Osteoblast (primary cell): ENCODE data around the gene IGF1R. TPM values are rescaled to one million over a fixed set of nuclear protein-coding genes. Genes with fewer than 3 reads are reported as not detected.

Experiments used
- DNase-seq: peaks from one replicate; pipeline ENCODE4 v3.0.0; 2011; ENCODE audit warnings: low spot score, mixed read lengths; ENCODE audit not compliant: insufficient read length; ENCODE audit errors: missing footprints
- H2AFZ ChIP-seq: 2 replicates; pipeline ENCODE4 v1.6.0; 2011; ENCODE audit warnings: mild to moderate bottlenecking, low read length
- H3K27ac ChIP-seq: 2 replicates; pipeline ENCODE4 v1.5.1; 2011; ENCODE audit warnings: mild to moderate bottlenecking, low read depth, low read length, moderate library complexity
- H3K27me3 ChIP-seq: 2 replicates; pipeline ENCODE4 v1.6.0; 2012; ENCODE audit warnings: mild to moderate bottlenecking, control low read depth, inconsistent platforms, low read length, moderate library complexity; ENCODE audit not compliant: insufficient read depth
- H3K36me3 ChIP-seq: 2 replicates; pipeline ENCODE4 v1.5.1; 2011; ENCODE audit warnings: mild to moderate bottlenecking, low read length, control low read depth, moderate library complexity; ENCODE audit not compliant: insufficient read depth
- H3K4me1 ChIP-seq: 2 replicates; pipeline ENCODE4 v1.5.1; 2011; ENCODE audit warnings: mild to moderate bottlenecking, low read length, control low read depth, moderate library complexity; ENCODE audit not compliant: insufficient read depth
- H3K4me2 ChIP-seq: 2 replicates; pipeline ENCODE4 v1.6.0; 2011; ENCODE audit warnings: mild to moderate bottlenecking, low read length; ENCODE audit not compliant: insufficient read depth
- H3K4me3 ChIP-seq: fragments of 200-600 bp; sonication (generic); 3 replicates; pipeline ENCODE4 v1.5.1; 2012; ENCODE audit warnings: mild to moderate bottlenecking, low read length, inconsistent platforms; ENCODE audit not compliant: insufficient read depth
- H3K79me2 ChIP-seq: 2 replicates; pipeline ENCODE4 v1.6.0; 2012; ENCODE audit warnings: mild to moderate bottlenecking, low read length, control low read depth, inconsistent platforms; ENCODE audit not compliant: insufficient read depth
- H3K9me3 ChIP-seq: 2 replicates; pipeline ENCODE4 v1.5.1; 2011; ENCODE audit warnings: low read depth, low read length, control low read depth
- H4K20me1 ChIP-seq: 2 replicates; pipeline ENCODE4 v1.6.0; 2012; ENCODE audit warnings: mild to moderate bottlenecking, low read length, control low read depth; ENCODE audit not compliant: insufficient read depth
- total RNA-seq: library from RNA; depleted of rRNA; stranded (reverse); fragments of >200 nt; gene quantifications from 2 replicates; pipeline ENCODE4 v1.2.3, GENCODE V29; 2012
- TF ChIP-seq, protein P1 (sequence below): IDR thresholded peaks from 2 replicates; pipeline ENCODE4 v1.5.1; 2011; ENCODE audit warnings: mild to moderate bottlenecking, low read depth, low read length, moderate library complexity; ENCODE audit errors: extremely low read depth

Gene IGF1R
- total RNA-seq, 1 donor, result 18.8 TPM

DNA sequence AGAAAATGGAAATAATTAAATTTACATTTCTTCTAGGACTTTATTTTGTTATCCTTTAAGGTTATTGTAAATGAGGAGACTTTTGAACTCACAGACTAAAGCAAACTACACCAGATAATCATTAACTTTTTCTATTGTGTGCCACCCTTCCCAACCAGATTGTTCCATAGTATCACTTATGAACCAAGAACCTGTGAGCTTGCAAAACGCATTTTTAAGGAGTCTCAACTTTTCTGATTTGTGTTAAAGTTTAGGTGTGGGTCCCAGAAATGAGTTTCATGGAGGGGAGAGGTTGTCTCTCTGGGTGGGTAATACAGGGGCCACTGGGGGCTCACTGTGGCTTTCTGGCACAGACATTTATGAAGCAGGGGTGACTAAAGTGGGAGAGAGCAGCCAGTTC is 75.7 kb downstream of the IGF1R start:
- Histone ChIP-seq H3K9me3 (no peaks in the 10 kb centered on the region), H3K27ac (no peak overlapping the region), H3K4me3 (no peak overlapping the region), H2AFZ (no peak overlapping the region), H3K79me2 (peaks cover 83% of the 10 kb centered on the region), H3K36me3 (no peaks in the 10 kb centered on the region), H3K4me1 (peaks cover 30% of the 10 kb centered on the region), H3K4me2 (no peak overlapping the region), H3K27me3 (no peaks in the 10 kb centered on the region), H4K20me1 (peaks cover 9% of the 10 kb centered on the region)
- TF ChIP-seq, protein P1, sequence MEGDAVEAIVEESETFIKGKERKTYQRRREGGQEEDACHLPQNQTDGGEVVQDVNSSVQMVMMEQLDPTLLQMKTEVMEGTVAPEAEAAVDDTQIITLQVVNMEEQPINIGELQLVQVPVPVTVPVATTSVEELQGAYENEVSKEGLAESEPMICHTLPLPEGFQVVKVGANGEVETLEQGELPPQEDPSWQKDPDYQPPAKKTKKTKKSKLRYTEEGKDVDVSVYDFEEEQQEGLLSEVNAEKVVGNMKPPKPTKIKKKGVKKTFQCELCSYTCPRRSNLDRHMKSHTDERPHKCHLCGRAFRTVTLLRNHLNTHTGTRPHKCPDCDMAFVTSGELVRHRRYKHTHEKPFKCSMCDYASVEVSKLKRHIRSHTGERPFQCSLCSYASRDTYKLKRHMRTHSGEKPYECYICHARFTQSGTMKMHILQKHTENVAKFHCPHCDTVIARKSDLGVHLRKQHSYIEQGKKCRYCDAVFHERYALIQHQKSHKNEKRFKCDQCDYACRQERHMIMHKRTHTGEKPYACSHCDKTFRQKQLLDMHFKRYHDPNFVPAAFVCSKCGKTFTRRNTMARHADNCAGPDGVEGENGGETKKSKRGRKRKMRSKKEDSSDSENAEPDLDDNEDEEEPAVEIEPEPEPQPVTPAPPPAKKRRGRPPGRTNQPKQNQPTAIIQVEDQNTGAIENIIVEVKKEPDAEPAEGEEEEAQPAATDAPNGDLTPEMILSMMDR, result no peak
- DNase-seq, result no peak

DNA sequence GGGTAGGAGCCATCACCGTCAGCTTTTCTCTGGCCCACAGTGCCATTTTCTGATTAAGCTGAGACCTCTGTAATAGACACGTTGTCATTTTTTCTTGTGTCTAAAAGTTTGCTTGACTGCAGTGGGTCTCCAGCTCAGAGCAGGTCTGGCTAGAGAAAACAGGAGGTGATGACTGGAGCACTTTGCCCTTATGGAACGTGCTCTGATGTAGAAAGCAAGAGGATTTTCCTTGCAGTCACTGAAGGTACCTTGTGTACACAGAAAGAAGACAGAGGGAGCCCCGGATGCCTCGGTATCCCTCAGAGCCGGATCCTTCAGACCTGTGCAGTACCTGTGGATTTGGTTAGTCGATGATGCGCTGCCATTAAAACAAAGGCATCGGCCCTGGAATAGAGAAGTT is 76.2 kb downstream of the IGF1R start:
- TF ChIP-seq, protein P1, result no peak
- Histone ChIP-seq H3K9me3 (no peaks in the 10 kb centered on the region), H4K20me1 (peaks cover 6% of the 10 kb centered on the region), H3K4me2 (no peak overlapping the region), H3K4me1 (peaks cover 30% of the 10 kb centered on the region), H3K79me2 (peaks cover 83% of the 10 kb centered on the region), H2AFZ (no peak overlapping the region), H3K27me3 (no peaks in the 10 kb centered on the region), H3K4me3 (no peak overlapping the region), H3K36me3 (no peaks in the 10 kb centered on the region), H3K27ac (no peak overlapping the region)
- no peak for DNase-seq

GRCh38 chr15:98725874-98726273 is 77.5 kb downstream of the IGF1R start:
- TF ChIP-seq, protein P1, result no peak
- H3K36me3 ChIP-seq, result no peaks in the 10 kb centered on the region
- no peak overlapping the region for H3K4me2 ChIP-seq
- no peak overlapping the region for H2AFZ ChIP-seq
- no peak overlapping the region for H3K4me3 ChIP-seq
- DNase-seq, result no peak
- no peaks in the 10 kb centered on the region for H3K9me3 ChIP-seq
- peaks cover 82% of the 10 kb centered on the region for H3K79me2 ChIP-seq
- H4K20me1 ChIP-seq, result peaks cover under 1% of the 10 kb centered on the region
- H3K27me3 ChIP-seq, result no peaks in the 10 kb centered on the region
- peaks cover 32% of the 10 kb centered on the region for H3K4me1 ChIP-seq
- no peak overlapping the region for H3K27ac ChIP-seq

GRCh38 chr15:98727115-98728040 is 79.0 kb downstream of the IGF1R start:
- Histone ChIP-seq H3K79me2 (peaks cover 82% of the 10 kb centered on the region), H3K4me3 (peak overlapping the region; percentile 52), H4K20me1 (no peaks in the 10 kb centered on the region), H3K4me1 (peaks cover 32% of the 10 kb centered on the region), H3K4me2 (peak overlapping the region; percentile 76), H3K27ac (peak overlapping the region; percentile 93), H3K36me3 (no peaks in the 10 kb centered on the region), H3K27me3 (no peaks in the 10 kb centered on the region), H3K9me3 (no peaks in the 10 kb centered on the region), H2AFZ (peak overlapping the region; percentile 66)
- peak; percentile 97 for DNase-seq
- TF ChIP-seq, protein P1, result no peak
